Medulla oblongata (tissue), 1 donor: Measurements from ENCODE around the gene CTIF.

ENCODE experiments used
- DNase-seq: peaks from one replicate; pipeline ENCODE4 v3.0.0-alpha.2; 2015; ENCODE audit errors: extremely low spot score

CTIF gene

DNA sequence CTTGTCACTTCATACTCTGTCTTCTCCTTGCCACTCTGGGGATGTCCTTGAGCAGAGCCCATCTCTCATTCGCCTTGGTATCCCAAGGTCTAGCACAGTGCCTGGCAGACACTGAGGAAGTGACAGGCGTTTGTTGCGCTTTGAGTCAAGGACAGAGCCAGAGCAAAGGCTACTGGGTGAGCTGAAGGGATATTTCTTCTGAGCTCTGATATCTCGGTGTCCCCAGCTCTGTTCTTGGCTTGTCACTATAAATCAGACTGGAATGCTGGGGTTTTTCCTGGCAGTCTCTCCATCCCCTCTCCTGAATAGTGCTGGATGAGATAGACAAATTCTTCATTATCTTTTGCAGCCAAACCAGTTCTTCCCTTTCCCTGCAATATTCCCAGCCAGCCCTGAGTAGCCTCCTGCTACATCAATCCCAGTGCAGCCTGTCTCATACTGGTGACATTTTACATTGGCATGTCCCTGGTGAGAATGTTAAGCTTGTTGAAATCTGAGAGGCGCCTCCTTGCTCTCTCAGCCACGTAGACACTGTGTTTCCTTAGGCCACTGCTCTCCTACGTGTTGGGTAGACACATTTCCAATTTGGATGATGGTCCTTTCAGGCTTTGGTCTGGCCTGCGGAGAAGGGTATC, 61.7 kb downstream of the CTIF start:
- no peak for DNase-seq

DNA sequence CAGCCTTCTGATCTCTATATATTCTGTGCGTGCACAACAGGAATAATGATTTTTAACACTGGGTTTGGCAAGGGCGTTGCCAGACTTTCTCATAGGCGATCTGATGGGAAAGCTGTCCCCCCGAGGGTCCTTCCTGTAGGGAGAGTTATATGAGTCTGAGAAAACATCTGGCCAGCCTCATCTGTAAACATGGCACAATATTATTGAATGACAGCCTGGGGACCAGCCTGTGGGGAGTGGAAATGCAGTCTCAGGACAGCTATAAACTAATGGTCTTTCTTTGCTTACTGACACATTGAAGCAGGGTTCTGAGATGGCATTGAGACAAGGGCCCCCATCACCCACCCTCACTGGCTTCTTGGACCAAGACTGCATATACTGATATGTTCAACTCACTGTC, 62.5 kb downstream of the CTIF start:
- DNase-seq = no peak

DNA sequence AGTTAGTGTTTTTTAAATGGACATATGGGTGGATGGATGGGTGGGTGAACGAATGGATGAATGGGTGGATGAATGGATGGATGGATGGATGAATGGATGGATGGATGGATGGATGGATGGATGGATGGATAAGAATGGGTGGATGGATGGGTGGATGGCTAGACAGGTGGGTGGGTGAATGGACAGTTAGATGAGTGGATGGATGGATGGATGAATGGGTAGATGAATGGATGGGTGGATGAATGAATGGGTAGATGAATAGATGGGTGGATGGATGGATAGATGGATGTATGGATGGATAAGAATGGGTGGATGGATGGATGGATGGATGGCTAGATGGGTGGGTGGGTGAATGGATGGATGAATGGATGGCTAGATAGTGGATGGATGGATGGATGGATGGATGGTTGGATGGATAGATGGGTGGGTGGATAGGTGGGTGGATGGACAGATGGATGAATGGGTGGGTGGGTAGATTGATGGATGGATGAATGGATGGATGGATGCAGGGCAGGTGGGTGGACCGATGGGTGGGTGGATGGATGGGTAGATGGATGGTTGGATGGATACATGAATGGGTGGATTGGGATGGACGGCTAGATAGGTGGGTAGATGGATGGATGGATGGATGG, 64.0 kb downstream of the CTIF start:
- no peak for DNase-seq

DNA sequence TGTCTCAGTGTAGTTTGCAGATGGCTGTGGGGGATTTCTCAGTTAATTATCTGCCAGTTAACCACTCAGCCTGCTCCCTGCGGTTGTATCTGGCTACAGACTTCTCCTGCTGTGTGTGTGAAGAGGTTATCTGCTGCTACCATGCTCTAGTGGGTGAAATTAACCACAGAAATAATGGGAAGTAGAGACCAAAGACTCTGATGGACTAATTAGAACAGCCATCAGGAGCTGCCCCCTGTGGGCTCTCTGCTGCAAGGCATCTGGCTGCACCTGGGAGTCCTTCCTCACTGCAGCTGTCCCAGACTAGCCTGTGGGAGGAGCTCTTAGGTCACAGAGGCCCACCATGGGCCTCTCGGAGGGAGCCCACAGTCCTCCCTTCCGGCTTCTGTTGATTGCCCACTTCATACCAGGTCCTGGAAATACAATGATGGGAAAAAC, 66.6 kb downstream of the CTIF start:
- no peak for DNase-seq

DNA sequence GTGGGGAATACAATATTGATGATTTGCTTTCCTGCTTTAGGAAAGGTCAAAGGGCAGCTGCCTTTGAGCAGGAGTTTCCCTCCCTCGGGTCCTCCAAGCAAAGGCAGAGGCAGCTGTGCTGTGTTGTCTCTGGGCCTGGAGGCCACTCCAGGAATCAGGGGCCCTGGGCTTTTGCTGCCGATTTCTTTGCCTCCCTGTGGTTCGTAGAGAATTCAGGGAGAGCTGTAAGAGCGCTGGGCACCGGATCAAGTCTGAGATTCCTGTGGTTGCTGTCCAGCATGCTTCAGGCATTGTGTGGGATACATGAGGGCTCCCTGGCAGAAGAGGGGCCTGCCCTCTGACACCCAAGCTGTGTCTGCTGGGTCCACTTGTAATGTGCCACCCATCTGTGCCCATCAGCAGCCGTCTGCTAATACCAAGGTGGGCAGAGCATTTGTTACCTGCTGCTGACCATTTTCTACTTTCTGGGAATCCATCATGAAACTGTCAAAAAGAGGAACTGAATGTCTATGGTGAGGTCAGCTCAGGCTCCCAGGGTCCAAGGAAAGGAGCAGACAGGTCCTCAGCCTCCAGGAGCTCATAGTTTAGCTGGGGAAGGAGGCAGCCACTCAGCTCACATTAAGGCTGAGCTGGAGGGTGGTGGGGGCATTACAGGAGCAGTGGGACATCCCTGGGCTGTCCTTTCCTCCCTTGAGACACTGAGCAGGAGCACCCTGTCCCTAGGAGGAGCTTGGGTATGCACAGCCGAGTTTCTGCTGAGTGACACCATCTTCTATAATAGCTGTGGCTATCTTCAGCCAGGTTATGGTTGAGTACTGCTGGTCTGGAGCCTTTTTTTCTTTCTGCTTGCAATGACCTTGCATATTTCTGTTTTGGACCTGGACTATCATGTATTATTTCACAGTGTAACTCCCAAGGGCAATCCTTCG, 68.5 kb downstream of the CTIF start:
- peak; percentile 65 for DNase-seq

DNA sequence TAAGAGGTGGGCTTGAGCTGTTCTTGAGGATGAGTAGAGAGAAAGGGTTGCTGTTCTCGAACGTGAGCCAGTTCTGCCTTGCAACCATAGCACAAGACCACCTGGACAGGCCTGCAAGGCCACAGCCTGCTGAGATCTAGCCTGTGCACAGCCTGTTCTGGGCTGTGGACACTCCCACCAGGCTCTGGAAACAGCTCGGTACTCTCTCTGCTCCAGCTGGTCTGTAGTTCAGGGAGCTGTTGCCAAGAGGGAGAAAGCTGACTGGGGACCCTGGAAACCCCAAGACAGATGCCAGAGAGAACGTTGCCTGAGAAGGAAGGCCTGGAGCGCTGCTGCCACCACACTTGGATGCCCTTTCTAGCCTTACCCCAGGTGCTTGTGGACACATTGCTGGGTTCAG, 69.8 kb downstream of the CTIF start:
- peak; percentile 57 for DNase-seq

DNA sequence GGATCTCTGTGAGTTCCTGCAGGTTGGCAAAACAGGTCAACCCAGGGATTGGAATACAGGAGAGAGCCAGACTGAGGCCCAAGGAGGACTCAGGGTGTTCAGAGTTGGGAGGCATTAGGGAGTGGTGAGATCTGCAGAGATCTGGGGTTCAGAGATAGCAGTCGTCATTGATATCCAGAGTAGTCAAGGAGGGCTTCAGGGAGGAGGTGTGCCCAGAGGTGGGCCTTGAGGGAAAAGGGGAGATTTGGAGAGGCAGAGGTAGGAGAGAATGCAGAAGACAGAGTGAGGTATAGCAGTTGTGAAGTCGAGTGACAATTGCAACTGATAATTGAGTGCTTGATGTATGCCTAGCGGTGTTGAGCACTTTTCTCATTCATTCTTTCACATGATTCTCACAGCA, 70.3 kb downstream of the CTIF start:
- DNase-seq = no peak

DNA sequence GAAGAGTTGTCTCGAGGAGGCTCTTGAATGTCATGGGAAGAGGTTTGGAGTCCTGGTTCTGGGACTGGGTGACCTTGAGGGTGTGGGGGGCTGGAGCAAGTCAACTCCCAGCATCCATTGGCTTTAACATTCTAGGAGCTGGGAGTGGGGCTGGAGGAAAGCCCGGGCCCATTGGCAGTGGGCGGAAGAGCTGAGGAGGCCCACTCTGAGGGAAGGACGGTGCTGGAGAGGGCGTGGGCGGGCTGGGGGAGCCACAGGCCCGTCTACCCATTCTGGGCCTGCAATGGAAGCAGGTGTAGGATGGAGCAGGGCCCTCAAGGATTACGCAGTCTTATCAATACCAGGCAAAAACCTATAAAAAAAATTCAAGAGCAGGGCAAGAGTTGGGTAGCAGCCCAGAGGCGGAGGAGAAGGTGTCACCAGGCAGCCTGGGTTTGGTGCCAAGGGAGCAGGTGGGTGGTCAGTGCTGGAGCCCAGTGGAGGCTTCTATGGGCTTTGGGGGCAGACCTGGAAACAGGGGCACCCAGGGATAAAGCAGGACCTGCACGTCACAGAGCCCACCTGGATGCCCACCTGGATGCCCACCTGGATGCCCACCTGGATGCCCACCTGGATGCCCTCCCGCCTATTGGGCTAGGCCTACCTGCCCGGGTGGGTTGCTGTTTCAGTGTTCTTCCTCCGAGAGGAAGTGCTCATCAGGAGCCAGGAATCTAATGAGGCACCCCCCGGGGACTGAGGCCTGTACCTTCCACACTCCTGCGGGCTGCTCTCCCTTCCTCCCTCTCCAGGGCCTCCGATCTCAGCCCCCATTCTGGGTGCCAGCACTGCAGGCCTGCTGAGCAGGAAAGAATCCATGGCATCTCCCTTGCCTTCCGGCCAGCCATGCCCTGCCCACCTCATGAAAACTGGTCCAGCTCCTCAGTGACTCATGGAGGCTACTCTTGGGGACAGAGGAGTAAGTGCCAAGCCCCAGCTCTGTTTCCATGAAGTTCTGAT, 71.3 kb downstream of the CTIF start:
- DNase-seq = no peak

DNA sequence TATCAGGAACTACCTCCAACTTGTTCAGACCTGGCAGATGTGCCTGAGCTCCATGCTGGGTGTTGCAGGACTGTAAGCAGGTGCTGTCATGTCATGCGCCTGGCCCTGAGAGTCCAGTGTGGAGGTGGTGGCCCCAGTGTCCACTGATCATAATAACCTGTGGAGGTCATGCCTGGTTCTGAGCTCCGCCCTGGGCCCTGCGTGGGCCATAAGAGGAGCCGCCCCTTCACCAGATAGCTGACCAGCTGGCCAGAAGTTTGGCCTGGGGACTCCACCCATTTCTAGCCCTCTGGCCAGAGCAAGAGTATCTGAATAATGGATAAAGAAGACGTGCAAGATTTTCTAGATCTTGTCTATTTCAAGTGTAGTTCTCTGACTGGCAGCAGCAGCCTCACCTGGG, 72.4 kb downstream of the CTIF start:
- DNase-seq = no peak

DNA sequence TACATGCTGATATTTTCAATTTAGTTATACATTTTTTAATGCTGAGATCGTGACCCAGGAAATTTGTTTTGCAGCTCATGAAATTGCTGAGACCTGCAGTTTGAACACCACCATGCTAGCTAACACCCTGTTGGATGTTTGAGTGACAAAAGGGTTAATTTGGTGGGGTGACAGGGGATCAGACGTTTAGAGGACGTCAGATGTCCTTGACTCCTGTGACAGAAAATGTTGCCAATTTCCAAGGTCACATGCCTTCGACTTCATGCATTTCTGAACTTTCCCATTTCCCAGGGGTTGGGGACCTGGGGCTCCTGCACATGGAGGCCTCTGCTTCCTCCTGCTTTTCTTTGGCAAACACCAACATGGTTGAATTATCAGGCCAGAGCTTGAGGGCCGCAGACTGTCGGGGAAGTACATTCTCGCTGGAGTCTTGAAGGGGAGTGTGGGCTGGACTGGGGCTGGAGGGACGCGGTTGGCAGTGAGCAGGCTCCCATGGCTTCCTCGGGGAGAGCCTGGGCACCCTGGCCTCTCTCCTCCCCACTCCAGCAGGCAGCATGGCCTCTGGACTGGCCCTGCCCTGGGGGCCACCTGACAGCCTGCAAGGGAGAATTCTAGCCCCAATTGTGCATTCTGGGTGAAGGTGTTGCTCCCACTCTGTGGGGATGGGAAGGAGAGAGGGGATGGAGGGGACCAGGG, 73.1 kb downstream of the CTIF start:
- no peak for DNase-seq

DNA sequence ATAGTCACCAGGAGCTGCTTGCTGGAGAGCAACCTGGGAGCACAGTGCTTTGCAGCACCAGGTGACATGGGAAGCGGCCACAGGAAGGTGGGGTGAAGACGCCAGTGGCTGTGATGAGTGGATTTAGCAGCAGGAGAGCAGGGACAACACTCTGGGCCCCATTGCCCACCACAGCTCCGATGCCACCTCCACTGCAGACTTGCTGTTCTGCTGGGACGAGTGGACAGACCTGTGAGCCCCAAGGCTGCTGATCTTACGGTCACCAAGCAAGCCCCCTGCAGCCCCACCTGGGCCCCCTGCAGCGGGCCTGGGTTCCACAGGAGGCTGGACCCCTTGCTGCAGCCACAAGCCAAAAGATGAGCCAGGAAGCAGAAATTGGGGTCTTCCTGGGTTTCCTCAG, 73.7 kb downstream of the CTIF start:
- no peak for DNase-seq

DNA sequence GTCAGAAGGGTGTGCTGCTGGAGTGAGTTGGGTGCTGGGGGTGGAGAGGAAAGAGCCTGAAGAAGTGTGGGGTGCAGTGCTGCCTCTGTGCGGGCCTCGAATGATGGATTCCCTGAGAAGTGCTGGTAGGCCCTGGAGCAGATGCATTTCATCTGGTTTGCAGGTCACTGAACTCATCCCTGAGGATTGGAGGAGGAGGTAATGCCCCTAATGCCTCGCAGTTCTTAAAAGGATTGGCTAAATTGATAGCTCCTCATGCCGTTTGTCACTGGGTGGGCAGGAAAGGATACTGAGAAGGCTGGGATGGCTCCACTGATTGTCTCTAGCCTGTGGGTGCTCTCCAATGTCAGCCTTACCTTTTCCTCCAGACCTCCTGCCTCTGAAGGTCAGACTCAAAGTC, 74.1 kb downstream of the CTIF start:
- no peak for DNase-seq

DNA sequence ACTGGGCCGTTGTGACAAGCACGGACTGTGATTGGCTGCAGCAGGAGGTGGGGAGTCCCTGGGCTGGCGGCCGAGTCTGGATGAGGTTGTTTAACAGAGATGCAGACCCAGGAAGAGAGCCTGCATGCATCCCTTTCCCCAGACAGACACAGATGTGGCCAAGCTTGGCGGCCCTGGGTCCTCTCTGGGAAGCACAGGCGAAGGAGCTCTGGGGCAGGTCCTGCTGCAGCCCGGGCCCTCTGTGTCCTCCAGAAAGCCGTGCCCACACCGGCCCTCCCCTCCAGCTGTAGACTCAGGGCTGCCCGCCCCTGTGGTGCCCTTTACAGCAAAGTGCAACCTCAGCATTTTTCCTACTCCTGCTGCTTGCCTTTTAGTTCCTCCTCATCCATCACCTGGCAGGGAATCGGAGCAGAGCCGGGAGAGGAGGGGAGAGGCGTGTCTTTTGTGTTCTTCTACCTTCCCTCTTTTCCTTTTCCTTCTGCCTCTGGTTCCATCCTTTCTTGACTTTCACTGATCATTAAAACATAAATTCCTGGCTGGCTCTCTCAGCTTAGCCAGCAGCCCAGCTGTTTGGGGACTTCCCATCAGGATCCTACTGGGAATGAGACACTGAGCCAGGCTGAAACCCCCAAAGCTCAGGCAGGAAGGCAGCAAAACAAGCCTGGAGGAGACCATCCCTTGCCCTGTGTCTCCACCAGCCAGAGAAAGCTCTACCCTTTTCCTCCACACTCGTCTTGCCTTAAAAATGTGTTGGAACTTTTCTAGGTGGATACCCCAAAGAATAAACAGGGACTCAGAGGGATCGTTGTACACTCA, 75.0 kb downstream of the CTIF start:
- peak; percentile 87 for DNase-seq

DNA sequence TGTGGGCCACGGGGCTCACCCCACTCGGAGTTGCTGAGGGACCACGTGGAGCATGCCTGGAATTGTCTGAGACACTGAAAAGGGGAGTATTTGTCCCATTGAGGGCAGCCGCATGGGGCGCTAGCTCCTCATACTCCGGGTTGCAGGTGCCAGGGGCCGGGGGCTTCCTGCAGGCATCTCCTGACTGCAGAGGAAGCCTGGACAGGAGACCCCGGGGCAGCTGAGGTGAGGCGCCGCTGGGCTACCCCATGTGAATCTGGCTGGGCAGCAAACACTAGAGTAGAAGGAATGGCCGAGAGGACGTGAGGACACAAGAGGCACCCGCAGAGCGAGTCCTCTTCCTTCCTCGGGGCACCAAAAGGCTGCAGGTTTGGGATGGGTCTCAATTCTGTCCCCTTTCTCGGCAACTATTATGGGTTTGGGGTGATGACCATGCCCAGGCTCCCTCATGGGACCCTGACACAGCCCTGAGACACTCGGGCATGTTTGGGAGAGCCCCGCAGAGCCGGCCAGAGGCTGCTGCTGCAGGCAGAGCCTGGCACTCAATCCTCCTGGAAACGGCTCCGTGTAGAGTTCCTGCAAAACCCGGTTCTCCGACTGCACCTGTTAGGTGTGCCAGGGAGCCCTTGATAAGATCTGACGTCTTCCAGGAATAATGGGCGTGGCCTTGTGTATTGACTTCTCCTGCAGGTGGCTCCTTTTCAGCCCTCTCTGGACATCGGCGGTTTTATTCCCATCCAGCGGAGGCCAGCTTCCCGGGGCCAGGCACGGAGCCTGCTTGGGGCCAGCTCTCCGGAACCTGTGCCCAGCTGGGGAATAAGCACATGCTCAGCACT, 77.0 kb downstream of the CTIF start:
- DNase-seq = no peak

DNA sequence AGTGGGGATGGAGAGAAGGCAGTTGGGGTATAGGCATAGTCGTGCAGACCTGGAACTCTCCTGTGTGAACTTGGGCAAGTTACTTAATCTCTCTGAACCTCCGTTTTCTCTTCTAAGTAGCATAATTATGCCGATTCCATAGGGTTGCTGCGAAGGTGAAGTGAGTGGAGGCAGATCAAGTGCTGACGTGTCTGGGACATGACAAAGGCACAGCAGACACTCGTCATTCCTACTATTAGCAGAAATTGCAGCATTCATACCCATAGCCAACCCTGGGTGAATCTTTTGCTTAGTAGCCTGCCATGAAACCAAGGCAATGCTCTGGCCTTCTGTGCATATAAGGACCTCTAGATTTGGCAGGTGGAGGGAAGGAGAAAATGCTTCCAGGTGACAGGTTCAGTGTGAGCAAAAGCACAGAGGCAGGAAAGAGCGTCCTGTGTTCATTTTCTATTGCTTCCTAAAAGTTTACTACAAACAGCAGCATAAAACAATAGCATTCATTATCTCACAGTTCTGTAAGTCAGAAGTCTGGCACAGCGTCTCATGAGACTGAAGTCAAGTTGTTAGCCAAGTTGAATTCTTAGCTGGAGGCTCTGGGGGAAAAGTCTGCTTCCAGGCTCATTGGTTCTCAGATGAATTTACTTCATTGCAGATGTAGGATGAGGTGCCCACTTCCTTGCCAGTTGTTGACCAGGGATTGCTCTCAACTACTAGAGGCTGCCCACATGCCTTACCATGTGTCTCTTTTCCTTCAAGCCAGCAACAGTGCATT, 77.8 kb downstream of the CTIF start:
- DNase-seq = peak; percentile 55

DNA sequence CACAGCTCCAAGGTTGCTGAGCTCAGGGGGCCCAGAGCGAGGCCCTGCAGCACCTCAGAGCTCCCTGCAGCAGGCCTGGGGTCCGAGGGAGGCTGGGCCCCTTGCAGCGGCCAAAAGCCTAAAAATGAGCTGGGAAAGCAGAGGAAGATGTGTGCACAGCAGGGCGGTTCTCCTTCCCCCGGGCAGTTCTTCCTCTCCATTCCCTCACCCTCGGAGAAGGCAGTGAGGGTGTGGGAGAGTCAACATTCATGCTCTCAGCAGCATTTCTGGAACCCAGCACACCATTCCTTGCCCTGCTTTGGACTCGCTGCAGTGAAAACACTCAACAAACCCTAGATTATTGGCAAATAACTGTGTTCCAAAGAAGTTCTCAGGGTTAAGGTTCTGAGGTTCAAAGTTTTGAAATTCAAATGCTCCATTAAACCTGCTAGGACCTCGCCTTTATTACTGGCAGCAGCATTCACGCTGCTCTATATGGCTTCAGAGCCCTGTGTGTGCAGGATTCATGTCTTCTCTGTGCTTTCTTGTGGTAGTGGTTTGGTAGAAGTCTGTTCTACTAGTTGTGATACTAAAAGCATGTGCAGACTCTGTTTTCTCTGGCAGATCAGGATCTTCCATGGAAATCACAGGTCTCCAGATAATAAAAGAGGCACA, 79.1 kb downstream of the CTIF start:
- DNase-seq = no peak

DNA sequence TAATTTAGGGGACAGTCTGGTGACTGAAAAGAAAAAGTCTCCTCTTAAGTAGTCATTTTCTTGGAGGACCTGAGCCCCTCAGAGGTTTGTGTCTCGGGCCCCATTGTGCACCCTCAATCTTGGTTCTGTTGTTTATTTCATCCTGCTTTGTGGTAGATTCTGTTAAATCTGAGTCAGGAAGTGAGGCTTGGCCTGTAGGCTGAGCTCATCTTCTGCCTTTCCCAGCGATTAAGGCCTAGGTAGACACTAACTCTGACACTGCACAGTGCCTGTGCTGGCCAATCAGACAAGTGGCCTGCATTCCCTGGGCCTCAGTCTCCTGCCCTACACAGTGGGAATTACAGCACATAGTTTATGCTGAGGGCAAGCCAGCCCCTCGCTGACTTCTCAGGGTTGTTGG, 80.2 kb downstream of the CTIF start:
- DNase-seq = no peak

DNA sequence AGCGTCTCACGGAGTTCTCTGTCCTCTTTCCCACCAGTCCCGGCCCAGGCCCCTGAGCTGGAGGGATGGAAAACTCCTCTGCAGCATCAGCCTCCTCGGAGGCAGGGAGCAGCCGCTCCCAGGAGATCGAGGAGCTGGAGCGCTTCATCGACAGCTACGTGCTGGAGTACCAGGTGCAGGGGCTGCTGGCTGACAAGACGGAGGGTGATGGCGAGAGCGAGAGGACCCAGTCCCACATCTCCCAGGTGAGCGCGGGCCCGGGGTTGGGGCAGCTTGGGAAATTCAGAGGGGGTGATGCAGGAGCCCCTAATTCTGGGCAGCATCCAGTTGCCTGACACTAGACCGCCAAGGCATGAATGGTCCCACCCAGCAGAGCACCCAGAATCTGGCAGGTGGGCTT, 80.7 kb downstream of the CTIF start:
- no peak for DNase-seq
